Type B pancreatic cell (in vitro differentiated cells): ENCODE results near the gene SERINC5. TPM values are rescaled to one million over a fixed set of nuclear protein-coding genes. Genes with fewer than 3 reads are reported as not detected.
A peak's percentile ranks its signal among the peaks of the same experiment; 100 is the strongest.

Experiments used
- DNase-seq: peaks from one replicate; pipeline ENCODE4 v3.0.0; 2021; ENCODE audit warnings: mixed read lengths; ENCODE audit not compliant: unreplicated experiment; ENCODE audit errors: extremely low spot score
- H3K27ac Mint-ChIP-seq: 2 replicates; pipeline ENCODE4 v1.8.0; 2021; ENCODE audit warnings: mild to moderate bottlenecking, mixed read lengths
- H3K27me3 Mint-ChIP-seq: 2 replicates; pipeline ENCODE4 v1.8.0; 2021; ENCODE audit warnings: mixed read lengths
- H3K36me3 Mint-ChIP-seq: 2 replicates; pipeline ENCODE4 v1.8.0; 2021; ENCODE audit warnings: mixed read lengths
- H3K4me1 Mint-ChIP-seq: one replicate; pipeline ENCODE4 v1.8.0; 2021; ENCODE audit warnings: mixed read lengths; ENCODE audit not compliant: unreplicated experiment
- H3K4me3 Mint-ChIP-seq: 2 replicates; pipeline ENCODE4 v1.8.0; 2021; ENCODE audit warnings: mild to moderate bottlenecking, mixed read lengths
- H3K9me3 Mint-ChIP-seq: 2 replicates; pipeline ENCODE4 v1.8.0; 2021; ENCODE audit warnings: mixed read lengths
- total RNA-seq: library from RNA; stranded (reverse); gene quantifications from 2 replicates; pipeline ENCODE4 v1.2.1, GENCODE V29; 2021; ENCODE audit warnings: low replicate concordance
- TF ChIP-seq, protein P1 (sequence below): fragments of 200-600 bp; sonication (generic); conservative IDR thresholded peaks from 2 replicates; pipeline ENCODE4 v1.5.0; 2021; ENCODE audit warnings: antibody characterized with exemption, mild to moderate bottlenecking

SERINC5 gene
- total RNA-seq, 1 donor from 2014 or later, result 59.0 TPM

DNA sequence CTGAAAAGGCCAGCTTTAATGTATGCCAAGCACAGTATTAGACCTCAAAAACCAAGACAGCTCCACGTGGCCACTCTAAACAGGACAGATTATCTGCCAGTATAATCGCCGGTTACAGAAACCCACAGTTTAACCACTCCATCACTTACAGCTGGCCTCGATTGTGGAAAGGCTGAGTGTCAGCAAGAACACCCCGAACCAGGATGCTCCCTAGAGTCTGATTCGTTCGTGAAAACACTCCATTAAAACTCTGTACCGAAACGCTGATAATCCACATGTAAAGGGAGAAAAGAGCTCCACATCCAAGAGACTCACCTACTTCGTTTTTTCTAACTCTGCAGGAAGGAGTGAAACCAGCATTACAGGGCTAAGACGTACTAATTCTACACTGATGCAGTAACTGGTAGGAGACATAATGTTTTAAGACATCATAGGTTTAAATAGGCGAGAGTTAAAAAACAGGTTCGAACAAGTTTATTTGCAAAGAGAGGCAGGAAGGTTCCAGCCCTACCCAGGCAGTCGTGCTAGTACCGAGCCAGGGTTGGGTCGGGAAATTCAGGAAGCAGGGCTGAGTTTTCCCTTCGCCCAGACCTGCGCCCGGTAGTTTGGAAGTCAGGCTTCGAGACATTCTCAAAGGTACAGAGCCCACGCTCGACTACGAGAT lies 949 bp downstream of the SERINC5 start:
- no peak for DNase-seq
- Mint-ChIP-seq H3K4me1 (peaks cover 41% of the 10 kb centered on the region), H3K4me3 (peak overlapping the region; percentile 89), H3K27ac (peak overlapping the region; percentile 81), H3K36me3 (peaks cover 9% of the 10 kb centered on the region), H3K27me3 (no peaks in the 10 kb centered on the region), H3K9me3 (no peaks in the 10 kb centered on the region)
- TF ChIP-seq, protein P1, sequence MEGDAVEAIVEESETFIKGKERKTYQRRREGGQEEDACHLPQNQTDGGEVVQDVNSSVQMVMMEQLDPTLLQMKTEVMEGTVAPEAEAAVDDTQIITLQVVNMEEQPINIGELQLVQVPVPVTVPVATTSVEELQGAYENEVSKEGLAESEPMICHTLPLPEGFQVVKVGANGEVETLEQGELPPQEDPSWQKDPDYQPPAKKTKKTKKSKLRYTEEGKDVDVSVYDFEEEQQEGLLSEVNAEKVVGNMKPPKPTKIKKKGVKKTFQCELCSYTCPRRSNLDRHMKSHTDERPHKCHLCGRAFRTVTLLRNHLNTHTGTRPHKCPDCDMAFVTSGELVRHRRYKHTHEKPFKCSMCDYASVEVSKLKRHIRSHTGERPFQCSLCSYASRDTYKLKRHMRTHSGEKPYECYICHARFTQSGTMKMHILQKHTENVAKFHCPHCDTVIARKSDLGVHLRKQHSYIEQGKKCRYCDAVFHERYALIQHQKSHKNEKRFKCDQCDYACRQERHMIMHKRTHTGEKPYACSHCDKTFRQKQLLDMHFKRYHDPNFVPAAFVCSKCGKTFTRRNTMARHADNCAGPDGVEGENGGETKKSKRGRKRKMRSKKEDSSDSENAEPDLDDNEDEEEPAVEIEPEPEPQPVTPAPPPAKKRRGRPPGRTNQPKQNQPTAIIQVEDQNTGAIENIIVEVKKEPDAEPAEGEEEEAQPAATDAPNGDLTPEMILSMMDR, result no peak

- no peaks in the 10 kb centered on the region for H3K27me3 Mint-ChIP-seq
- H3K9me3 Mint-ChIP-seq, result no peaks in the 10 kb centered on the region
- H3K4me1 Mint-ChIP-seq, result peaks cover 50% of the 10 kb centered on the region
- TF ChIP-seq, protein P1, result no peak
- H3K27ac Mint-ChIP-seq, result no peak overlapping the region
- no peak overlapping the region for H3K4me3 Mint-ChIP-seq
- no peak for DNase-seq
- peaks cover 20% of the 10 kb centered on the region for H3K36me3 Mint-ChIP-seq
Measured at GRCh38 chr5:80251636-80252035, 4.2 kb downstream of the SERINC5 start.

GRCh38 chr5:80250801-80251200 lies 5.0 kb downstream of the SERINC5 start:
- Mint-ChIP-seq H3K4me3 (peak overlapping the region; percentile 3), H3K9me3 (no peaks in the 10 kb centered on the region), H3K4me1 (peaks cover 54% of the 10 kb centered on the region), H3K27ac (peak overlapping the region; percentile 4), H3K36me3 (peaks cover 20% of the 10 kb centered on the region), H3K27me3 (no peaks in the 10 kb centered on the region)
- DNase-seq, result no peak
- TF ChIP-seq, protein P1, result no peak

GRCh38 chr5:80249901-80250300 lies 5.9 kb downstream of the SERINC5 start:
- Mint-ChIP-seq H3K4me3 (no peak overlapping the region), H3K27me3 (no peaks in the 10 kb centered on the region), H3K4me1 (peaks cover 60% of the 10 kb centered on the region), H3K9me3 (peaks cover 3% of the 10 kb centered on the region), H3K27ac (peak overlapping the region; percentile 57), H3K36me3 (peaks cover 22% of the 10 kb centered on the region)
- TF ChIP-seq, protein P1, result no peak
- DNase-seq, result no peak

- TF ChIP-seq, protein P1, result no peak
- Mint-ChIP-seq H3K36me3 (peaks cover 22% of the 10 kb centered on the region), H3K27me3 (no peaks in the 10 kb centered on the region)
Measured at GRCh38 chr5:80248378-80248777, 7.5 kb downstream of the SERINC5 start.

More at GRCh38 chr5:80248378-80248777, 7.5 kb downstream of the SERINC5 start:
- H3K9me3 Mint-ChIP-seq, result peaks cover 5% of the 10 kb centered on the region
- DNase-seq, result no peak
- peaks cover 50% of the 10 kb centered on the region for H3K4me1 Mint-ChIP-seq
- H3K4me3 Mint-ChIP-seq, result no peak overlapping the region
- H3K27ac Mint-ChIP-seq, result peak overlapping the region; percentile 90
